Fibroblast of mammary gland (primary cell): ENCODE data around the gene ABHD10.

Experiments used
- DNase-seq: peaks from one replicate; pipeline ENCODE4 v3.0.0-alpha.2; 2010; ENCODE audit warnings: low read depth
- H3K4me3 ChIP-seq: 2 replicates; pipeline ENCODE4 v1.5.1; 2011; ENCODE audit warnings: low read depth, mild to moderate bottlenecking, low read length, moderate library complexity; ENCODE audit not compliant: control insufficient read depth
- TF ChIP-seq, protein P1 (sequence below): conservative IDR thresholded peaks from 2 replicates; pipeline ENCODE4 v1.5.1; 2011; ENCODE audit warnings: low read depth, low read length, inconsistent platforms; ENCODE audit not compliant: control insufficient read depth, insufficient read depth

The ABHD10 gene

DNA sequence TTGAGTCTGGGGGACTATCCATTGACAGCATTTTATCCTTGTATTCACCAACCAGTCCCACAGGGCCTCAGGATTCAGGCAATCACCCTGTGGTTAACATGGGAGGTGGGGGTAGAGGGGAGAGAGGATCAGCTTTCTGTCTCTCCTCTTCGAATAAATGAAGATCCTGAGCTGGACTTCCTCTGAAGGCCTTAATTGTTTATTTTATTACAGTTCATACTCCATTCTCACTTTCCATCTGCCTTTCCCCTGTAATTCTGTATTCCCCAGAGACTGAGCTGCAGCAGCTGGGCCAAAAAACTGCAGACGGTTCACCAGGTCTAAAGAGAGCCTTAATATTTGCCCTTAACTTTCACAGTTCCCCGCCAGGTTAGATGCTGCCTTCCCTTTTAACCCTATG lies 31.8 kb downstream of the ABHD10 start:
- no peak for DNase-seq
- no peak overlapping the region for H3K4me3 ChIP-seq
- TF ChIP-seq, protein P1, sequence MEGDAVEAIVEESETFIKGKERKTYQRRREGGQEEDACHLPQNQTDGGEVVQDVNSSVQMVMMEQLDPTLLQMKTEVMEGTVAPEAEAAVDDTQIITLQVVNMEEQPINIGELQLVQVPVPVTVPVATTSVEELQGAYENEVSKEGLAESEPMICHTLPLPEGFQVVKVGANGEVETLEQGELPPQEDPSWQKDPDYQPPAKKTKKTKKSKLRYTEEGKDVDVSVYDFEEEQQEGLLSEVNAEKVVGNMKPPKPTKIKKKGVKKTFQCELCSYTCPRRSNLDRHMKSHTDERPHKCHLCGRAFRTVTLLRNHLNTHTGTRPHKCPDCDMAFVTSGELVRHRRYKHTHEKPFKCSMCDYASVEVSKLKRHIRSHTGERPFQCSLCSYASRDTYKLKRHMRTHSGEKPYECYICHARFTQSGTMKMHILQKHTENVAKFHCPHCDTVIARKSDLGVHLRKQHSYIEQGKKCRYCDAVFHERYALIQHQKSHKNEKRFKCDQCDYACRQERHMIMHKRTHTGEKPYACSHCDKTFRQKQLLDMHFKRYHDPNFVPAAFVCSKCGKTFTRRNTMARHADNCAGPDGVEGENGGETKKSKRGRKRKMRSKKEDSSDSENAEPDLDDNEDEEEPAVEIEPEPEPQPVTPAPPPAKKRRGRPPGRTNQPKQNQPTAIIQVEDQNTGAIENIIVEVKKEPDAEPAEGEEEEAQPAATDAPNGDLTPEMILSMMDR, result no peak

DNA sequence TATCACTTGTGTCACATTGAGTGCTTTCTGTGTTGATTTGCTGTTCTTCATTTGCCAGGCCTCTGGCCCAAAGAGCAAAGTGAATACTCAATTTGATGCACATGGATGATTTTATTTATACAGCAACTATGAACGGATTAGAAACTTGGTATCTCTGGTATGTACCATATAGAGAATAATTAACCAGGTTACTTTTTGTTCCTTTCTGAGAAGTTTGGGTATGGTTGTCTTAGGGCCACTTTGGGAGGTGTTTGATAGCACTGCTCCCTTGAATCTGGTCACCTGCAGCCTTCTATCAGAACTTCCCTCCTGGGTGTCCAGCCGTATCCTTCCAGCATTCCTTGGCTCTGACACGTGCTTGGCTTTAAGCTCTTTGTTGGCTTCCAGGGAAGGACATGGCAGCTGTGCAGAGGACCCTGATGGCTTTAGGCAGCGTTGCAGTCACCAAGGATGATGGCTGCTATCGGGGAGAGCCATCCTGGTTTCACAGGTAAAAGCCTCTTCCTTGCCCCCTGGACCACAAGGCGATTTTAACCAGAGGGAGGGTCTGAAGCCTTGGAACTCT lies 32.6 kb downstream of the ABHD10 start:
- TF ChIP-seq, protein P1, result no peak
- no peak overlapping the region for H3K4me3 ChIP-seq
- no peak for DNase-seq

DNA sequence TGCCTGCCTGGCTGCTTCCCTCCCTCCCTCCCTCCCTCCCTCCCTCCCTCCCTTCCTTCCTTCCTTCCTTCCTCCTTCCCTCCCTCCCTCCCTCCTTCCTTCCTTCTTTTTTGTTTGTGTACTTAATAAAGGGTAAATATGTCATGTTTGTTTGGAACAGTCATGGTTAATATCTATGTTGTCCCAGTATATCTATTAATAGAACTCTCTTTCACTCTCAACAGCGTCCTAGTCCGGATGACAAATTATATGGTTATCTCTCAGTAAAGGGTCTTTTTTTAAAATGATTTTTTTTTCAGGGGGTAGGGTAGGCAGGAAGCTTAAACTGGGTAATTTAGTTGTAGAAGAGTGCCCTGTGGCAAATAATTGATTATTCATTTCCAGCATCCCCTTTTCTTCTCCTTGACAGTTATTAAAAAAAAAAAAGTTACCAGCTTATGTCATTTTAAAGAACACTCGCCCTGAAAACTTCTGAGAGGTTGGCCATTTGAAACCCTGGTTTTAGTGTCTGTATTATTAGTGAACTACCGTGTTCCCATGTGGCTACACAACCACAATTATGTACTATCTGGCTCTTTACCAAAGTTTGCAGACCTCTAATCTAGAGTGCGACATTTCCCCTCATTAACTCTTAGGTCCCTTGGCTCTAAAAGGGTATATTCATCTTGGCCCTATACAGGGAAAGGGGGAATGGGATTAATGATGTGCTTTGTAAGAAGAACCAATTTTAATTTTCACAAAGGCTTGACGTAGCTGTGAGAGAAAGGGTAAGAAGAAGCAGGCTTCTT lies 33.6 kb downstream of the ABHD10 start:
- no peak overlapping the region for H3K4me3 ChIP-seq
- TF ChIP-seq, protein P1, result no peak
- DNase-seq, result no peak

DNA sequence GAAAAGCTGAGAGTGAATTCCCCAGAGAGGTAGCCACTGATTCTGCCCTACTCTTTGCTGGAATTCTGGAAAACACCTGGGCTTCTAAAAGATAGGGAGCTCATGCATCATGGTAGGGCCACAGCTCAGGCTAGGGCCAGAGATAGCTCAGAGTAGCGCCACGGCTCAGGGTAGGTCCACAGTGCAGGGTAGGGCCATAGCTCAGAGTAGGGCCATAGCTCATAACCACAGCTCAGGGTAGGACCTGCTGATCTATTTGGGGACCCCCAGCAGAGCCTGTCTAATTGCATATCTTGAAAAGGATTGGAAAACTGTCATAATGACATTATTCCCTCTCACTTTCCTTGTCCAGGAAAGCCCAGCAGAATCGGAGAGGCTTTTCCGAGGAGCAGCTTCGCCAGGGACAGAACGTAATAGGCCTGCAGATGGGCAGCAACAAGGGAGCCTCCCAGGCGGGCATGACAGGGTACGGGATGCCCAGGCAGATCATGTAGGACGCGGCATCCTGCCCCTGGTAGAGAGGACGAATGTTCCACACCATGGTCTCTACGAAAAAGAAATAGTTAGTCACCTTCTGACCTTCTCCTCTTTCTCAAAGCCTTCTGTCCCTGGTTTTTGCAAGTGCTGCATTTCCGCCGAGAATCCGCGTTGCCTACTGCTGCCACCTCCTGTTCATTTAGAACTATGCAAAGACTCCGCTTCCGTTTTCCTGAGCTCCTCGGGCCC lies 34.4 kb downstream of the ABHD10 start:
- TF ChIP-seq, protein P1, result peak; percentile 78
- DNase-seq, result peak; percentile 84

DNA sequence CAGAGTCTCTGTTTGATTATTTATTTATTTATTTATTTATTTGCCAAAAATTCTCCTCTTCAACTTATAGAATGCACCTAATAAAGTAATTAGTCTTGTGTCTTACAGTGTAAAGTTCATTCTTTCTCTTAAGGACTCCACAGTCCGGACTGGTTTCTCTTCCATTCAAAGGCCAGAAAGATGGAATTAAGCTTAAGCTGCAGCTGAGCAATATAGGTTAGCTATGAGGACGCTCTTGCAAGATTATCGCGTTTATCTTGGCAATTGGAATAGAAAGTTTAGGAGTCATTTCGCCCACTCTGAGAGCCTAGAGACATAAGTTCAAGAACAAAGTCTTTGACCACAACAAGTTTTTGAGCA lies 34.9 kb downstream of the ABHD10 start:
- no peak overlapping the region for H3K4me3 ChIP-seq
- no peak for DNase-seq
- TF ChIP-seq, protein P1, result no peak

More for the DNA sequence above, 34.4 kb downstream of the ABHD10 start:
- H3K4me3 ChIP-seq, result no peak overlapping the region

DNA sequence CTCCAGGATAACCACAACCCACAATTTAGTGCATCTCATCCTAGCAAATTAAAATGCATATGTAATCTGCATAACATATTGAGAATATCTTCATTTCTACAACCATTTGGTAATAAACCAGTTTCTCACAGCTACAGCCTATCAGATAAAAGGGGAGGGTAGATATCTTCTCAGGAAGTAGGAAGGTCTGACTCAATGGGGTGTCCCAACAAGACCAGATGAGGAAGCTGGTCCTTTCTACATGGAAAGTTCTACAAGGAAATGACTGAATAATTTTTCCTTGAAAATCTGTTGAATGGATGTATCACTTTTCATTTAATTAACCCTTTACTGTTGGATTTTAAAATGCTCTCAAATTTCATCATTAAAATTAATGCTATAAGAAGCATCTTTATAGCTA lies 38.3 kb downstream of the ABHD10 start:
- no peak overlapping the region for H3K4me3 ChIP-seq
- TF ChIP-seq, protein P1, result no peak
- DNase-seq, result peak; percentile 23
